Measurements from ENCODE around the gene CNDP1. TPM values are rescaled to one million over a fixed set of nuclear protein-coding genes. Genes with fewer than 3 reads are reported as not detected.
A peak's percentile ranks its signal among the peaks of the same experiment; 100 is the strongest.

Gene CNDP1
- total RNA-seq, 4 donors from 2014 or later, result 0.15 TPM; not detected in 3

DNA sequence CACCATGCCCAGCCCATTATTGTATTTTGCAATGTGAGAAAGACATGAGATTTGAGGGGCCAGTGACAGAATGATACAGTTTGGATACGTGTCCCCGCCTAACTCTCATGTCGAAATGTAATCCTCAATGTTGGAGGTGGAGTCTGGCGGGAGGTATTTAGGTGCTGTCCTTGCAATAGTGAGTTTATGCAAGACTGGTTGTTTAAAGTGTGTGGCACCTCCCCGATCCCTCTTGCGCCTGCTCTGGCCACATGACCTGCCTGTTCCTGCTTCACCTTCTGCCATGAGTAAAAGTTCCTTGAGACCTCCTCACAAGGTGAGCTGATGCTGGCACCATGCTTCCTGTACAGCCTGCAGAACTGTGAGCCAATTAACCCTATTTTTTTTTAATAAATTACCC, 16.6 kb downstream of the CNDP1 start:
- WGBS, 2 donors (ENCODE audit: low coverage in 1 of 2), result 84 to 100% methylated on average over 2 to 6 of the region's 6 CpGs
- no peak for ATAC-seq
- Histone ChIP-seq H3K4me3 (no peak overlapping the region), H3K4me1 (peaks cover 0 to 7% (median 0%) of the 10 kb centered on the region in 3 donors), H3K9me3 (peaks cover 0 to 21% (median 0%) of the 10 kb centered on the region in 3 donors), H3K36me3 (no peaks in the 10 kb centered on the region), H3K27me3 (peaks cover 9% of the 10 kb centered on the region), H3K27ac (no peak overlapping the region)
- TF ChIP-seq POLR2AphosphoS5 (IDR thresholded peaks at IDR 0.05) (no peak), EP300 (IDR thresholded peaks at IDR 0.05) (no peak), POLR2A (IDR thresholded peaks at IDR 0.05) (no peak)
- TF ChIP-seq, protein P1, sequence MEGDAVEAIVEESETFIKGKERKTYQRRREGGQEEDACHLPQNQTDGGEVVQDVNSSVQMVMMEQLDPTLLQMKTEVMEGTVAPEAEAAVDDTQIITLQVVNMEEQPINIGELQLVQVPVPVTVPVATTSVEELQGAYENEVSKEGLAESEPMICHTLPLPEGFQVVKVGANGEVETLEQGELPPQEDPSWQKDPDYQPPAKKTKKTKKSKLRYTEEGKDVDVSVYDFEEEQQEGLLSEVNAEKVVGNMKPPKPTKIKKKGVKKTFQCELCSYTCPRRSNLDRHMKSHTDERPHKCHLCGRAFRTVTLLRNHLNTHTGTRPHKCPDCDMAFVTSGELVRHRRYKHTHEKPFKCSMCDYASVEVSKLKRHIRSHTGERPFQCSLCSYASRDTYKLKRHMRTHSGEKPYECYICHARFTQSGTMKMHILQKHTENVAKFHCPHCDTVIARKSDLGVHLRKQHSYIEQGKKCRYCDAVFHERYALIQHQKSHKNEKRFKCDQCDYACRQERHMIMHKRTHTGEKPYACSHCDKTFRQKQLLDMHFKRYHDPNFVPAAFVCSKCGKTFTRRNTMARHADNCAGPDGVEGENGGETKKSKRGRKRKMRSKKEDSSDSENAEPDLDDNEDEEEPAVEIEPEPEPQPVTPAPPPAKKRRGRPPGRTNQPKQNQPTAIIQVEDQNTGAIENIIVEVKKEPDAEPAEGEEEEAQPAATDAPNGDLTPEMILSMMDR (IDR thresholded peaks at IDR 0.05), result no peak

DNA sequence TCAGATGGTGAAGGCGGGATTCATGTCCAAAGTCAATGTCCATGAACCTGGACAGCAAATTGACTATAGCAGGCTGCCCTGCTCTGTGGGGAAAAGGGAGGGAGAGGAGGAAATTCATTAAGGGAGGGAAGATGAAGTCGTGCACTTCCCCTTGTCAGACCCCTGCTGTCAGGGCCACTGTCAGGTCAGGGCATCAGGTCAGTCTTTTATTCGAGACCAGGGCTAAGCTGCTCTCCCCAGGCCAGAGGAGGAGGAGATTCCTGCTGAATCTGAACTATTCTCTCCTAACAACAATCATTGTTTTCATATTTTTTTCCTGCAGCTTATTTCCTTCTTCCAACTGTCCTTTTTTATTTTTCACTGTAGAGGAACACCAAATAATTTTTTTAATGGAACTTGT, 17.2 kb downstream of the CNDP1 start:
- Histone ChIP-seq H3K4me3 (no peak overlapping the region), H3K9me3 (peaks cover 0 to 21% (median 0%) of the 10 kb centered on the region in 3 donors), H3K4me1 (peaks cover 0 to 2% (median 0%) of the 10 kb centered on the region in 3 donors), H3K27ac (no peak overlapping the region), H3K36me3 (no peaks in the 10 kb centered on the region), H3K27me3 (peaks cover 9% of the 10 kb centered on the region)
- WGBS, 2 donors (ENCODE audit: low coverage in 1 of 2), result 17 to 19% methylated on average over 2 to 3 of the region's 3 CpGs
- no peak for ATAC-seq
- TF ChIP-seq EP300 (IDR thresholded peaks at IDR 0.05) (no peak), POLR2A (IDR thresholded peaks at IDR 0.05) (no peak), POLR2AphosphoS5 (IDR thresholded peaks at IDR 0.05) (no peak)
- TF ChIP-seq, protein P1 (IDR thresholded peaks at IDR 0.05), result no peak

DNA sequence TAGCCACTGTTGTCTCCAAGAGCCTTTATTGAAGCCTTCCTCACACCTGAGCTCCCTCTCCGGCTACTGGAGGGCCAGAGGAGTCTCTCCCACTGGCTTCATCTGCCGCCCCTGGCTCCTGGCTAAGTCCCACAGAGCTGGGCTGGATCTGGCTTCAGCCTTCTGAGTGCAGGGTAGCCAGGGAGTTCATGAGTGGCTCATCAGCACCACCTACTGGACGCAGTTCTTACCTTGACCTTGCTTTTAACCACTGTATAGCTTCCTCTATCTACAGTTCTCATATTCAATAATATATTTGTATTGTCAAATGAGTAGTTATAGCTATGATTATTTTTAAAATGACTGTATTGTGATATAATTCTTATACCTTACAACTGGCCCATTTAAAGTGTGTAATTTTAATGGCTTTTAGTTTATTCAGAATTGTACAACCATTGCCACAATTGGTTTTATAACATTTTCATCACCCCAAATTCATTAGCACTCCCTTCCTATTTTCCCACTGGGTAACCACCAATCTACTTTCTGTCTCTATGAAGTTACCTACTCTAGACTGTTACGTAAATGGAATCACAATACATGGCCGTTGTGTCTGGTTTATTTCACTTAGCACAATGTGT, 17.7 kb downstream of the CNDP1 start:
- no peaks in the 10 kb centered on the region for H3K4me1 ChIP-seq
- no peaks in the 10 kb centered on the region for H3K36me3 ChIP-seq
- peak; percentile 86 for ATAC-seq
- H3K9me3 ChIP-seq, result peaks cover 0 to 21% (median 0%) of the 10 kb centered on the region in 3 donors
- 12 to 13% methylated on average over 5 of the region's 5 CpGs for WGBS, 2 donors (ENCODE audit: low coverage in 1 of 2)
- no peak overlapping the region for H3K27ac ChIP-seq
- TF ChIP-seq, protein P1 (IDR thresholded peaks at IDR 0.05), result peak; percentile 54 to 81 (median 75)
- no peak for TF ChIP-seq POLR2AphosphoS5 (IDR thresholded peaks at IDR 0.05)
- H3K27me3 ChIP-seq, result peaks cover 9% of the 10 kb centered on the region
- no peak overlapping the region for H3K4me3 ChIP-seq

DNA sequence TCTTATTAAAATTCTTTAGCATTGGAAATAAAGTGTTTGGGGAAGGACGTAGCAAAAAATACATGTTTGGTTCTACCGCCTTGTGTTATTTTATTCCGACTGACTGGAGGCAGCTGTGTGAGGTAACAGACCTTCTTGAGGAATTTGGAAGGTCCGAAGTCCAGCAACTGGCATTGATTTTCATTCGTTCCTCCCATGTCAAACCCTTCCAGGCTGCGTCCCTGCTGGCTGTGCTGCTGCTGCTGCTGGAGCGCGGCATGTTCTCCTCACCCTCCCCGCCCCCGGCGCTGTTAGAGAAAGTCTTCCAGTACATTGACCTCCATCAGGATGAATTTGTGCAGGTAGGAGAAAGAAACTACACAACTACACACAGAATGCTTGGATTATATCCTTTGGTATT, 21.8 kb downstream of the CNDP1 start:
- Histone ChIP-seq H3K4me1 (no peaks in the 10 kb centered on the region), H3K27ac (no peak overlapping the region), H3K9me3 (no peaks in the 10 kb centered on the region), H3K36me3 (no peaks in the 10 kb centered on the region), H3K27me3 (peaks cover 14% of the 10 kb centered on the region), H3K4me3 (no peak overlapping the region)
- 61 to 88% methylated on average over 8 to 10 of the region's 11 CpGs for WGBS, 2 donors (ENCODE audit: low coverage in 1 of 2)
- TF ChIP-seq, protein P1 (IDR thresholded peaks at IDR 0.05), result no peak
- ATAC-seq, result no peak

DNA sequence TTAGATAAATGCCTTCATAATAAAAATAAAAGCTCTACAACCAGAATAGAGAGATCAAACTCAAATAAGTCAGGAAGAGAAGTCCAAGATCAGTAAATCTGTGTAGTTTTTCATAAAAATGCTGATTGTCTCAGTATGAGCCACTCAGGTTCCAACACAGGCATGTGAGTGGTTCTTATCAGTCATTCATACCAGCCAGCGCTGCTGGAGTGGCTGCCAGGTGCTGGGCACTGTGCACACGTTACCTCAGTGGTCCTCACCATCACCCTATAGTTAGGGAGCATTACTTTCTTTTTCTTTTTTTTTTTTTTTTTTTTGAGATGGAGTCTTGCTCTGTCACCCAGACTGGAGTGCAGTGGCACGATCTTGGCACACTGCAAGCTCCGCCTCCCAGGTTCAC, 23.8 kb downstream of the CNDP1 start:
- ATAC-seq, result no peak
- Histone ChIP-seq H3K4me3 (no peak overlapping the region), H3K9me3 (no peaks in the 10 kb centered on the region), H3K27ac (no peak overlapping the region), H3K36me3 (no peaks in the 10 kb centered on the region), H3K4me1 (no peaks in the 10 kb centered on the region), H3K27me3 (peaks cover 14% of the 10 kb centered on the region)
- WGBS, 2 donors (ENCODE audit: low coverage in 1 of 2), result 60 to 90% methylated on average over 2 of the region's 4 CpGs
- TF ChIP-seq, protein P1 (IDR thresholded peaks at IDR 0.05), result no peak
- TF ChIP-seq POLR2AphosphoS5 (IDR thresholded peaks at IDR 0.05) (no peak), POLR2A (IDR thresholded peaks at IDR 0.05) (no peak), EP300 (IDR thresholded peaks at IDR 0.05) (no peak)
